HG03342 (cell line): ENCODE measurements around the gene CABLES2.

ENCODE experiments used
- ATAC-seq: cut with Tn5 transposase; IDR thresholded peaks from one replicate; pipeline ENCODE4 v1.9.1; 2021; ENCODE audit warnings: mild to moderate bottlenecking, moderate library complexity; ENCODE audit not compliant: unreplicated experiment

The CABLES2 gene

DNA sequence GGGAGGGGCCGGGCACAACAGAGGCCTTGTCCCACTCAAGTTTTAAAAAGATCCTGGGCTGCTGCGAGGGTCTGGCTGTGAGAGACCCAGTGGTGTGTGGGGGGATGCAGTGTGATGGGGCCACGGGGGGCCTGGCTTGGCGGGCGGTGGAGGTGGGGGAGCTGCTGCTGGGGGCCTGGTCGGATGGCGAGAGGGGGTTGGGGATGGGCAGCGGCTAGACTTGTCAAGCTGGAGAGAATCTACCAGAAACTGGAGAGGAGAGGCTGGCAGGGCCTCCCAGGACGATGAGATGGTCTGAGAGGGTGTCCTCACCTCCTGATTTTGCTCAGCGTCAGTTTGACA, 15.0 kb downstream of the CABLES2 start:
- no peak for ATAC-seq

GRCh38 chr20:62391165-62392076, 15.7 kb downstream of the CABLES2 start:
- ATAC-seq = no peak

GRCh38 chr20:62390317-62391164, 16.5 kb downstream of the CABLES2 start:
- ATAC-seq = no peak

DNA sequence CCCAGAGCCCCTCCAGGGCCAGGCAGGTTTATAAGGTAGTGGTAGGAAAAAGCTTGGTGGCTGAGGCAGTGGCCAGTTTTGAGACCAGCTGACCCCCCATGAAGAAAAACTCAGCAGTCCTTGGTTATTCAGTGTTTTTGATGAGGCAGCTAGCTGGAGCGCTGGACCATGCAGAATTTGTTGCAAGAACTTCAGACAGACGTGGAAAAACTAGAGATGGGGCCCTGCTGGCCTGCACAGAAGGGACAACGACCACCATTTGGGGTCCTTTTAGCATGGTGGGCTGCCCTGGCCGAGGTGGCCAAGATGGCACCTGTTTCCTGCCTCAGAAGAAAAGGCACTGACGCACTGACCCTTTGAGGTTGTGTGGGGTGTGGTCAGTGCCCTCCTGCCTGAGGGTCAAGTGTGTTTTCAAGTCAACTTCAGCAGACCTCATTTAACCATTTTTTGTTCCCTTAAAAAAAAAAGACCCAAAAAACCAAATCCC, 17.4 kb downstream of the CABLES2 start:
- no peak for ATAC-seq

DNA sequence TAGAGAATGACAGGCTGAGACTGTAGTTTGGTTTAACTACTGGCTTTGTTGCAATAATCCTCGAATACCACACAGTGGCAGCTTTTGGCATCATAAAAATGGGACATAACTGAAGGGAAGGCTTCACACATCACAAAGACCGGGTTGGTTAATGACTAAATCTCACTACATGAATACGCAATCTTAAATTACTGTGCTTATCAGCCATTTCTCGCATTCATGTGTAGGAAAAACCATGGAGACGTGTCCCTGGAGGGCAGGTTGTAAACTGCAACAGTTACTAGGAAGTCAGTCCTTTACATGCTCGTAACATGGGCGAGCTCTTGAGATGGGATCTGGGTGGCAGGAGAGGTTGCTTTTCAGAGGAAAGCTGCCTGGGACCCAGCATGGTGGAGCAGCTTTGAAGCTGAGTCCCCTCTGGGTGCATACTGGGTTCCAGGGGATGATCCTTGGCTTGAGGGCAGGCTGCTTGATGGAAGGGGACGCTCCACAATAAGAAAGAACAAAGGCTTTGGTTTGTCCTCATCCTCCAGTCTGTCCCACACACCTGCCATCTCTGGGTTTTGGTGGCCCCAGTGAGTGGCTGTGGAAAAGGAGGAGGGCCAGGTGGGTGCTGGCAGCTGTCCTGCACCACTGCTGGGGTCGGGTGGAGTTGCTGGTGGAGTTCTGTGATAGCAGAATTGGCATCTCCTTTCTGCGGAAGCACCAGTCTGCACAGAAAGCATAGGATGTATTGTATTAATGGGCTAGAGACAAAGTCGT, 18.1 kb downstream of the CABLES2 start:
- no peak for ATAC-seq

DNA sequence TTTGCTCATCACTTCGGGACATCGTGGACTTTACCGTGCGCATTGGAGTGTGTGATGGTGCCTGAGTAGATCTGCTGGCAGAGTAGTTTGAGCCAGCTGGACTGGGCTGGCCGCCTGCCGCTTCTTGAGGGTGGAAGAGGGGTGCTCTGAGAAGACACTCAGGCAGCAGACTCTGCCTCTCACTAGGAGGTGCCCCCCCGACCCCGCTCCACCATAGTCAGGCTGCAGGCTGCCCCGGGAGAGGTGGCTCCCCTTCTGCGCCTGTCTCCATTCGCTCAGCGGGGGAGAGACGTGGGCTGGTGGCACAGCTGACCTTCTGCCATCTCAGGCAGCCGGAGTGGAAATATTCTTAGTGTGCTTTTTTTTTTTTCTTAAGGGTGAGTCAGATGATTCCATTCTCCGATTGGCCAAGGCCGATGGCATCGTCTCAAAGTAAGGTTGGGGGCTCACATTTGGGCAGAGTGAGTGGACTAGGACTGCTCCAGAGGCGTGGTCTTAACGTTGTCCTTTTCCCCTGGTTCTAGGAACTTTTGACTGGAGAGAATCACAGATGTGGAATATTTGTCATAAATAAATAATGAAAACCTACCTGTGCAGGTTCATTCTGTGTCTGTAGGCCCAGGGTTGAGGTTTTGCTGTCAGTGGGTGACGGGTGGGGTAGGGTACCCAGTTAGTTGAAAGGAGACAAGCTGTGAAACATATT, 19.0 kb downstream of the CABLES2 start:
- ATAC-seq = no peak

DNA sequence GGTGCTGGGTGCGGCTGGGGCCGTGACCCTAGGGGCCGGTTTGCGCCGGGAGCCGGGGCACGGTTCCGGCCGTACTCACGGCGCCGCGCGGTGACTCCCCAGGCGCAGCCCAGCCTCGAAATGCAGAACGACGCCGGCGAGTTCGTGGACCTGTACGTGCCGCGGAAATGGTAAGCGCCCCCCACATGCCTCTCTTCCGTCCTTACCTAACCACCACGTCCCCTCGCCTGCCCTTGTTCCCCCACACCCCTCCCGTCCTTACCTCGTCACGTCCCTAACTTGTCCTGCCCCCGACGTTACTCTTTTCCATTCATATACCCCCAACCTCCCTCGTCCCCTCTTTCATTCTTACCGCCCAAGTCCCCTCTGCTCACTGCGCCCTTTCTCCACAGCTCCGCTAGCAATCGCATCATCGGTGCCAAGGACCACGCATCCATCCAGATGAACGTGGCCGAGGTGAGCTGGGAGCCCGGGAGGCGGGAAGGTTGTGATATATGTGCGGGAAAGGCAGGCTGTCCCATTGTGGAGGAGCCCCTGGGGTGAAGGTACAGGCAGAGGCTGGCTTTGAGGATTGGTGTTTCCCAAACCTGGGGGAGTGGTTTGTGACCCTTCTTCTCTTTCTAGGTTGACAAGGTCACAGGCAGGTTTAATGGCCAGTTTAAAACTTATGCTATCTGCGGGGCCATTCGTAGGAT, 19.7 kb downstream of the CABLES2 start:
- no peak for ATAC-seq

GRCh38 chr20:62386383-62387218, 20.5 kb downstream of the CABLES2 start, which contains the start of gene RPS21:
Gene RPS21, plus strand, starts transcription at chr20:62387103. Its CDS starts 236 bp downstream, at chr20:62387339.
- peak; percentile 80 for ATAC-seq

GRCh38 chr20:62382306-62383198, 24.5 kb downstream of the CABLES2 start:
- peak; percentile 53 for ATAC-seq

DNA sequence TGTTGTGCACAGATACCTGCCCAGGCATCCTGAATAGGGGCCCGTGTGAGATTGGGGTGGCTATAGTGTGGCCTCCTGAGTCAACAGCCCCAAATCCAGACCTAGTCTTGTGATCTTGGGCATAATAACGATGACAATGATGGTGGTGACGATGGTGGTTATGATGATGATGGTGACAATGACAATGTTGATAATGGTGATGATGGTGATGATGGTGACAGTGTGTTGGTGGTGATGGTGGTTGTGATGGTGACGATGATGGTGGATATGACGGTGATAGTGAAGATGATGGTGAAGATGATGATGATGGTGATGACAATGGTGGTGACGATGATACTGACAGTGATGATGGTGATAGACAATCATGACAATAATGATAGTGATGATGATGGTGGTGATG, 25.2 kb downstream of the CABLES2 start:
- ATAC-seq = no peak

GRCh38 chr20:62381202-62381797, 25.8 kb downstream of the CABLES2 start:
- no peak for ATAC-seq

- no peak for ATAC-seq
These were observed 28.9 kb downstream of the CABLES2 start for GRCh38 chr20:62378215-62378614.

DNA sequence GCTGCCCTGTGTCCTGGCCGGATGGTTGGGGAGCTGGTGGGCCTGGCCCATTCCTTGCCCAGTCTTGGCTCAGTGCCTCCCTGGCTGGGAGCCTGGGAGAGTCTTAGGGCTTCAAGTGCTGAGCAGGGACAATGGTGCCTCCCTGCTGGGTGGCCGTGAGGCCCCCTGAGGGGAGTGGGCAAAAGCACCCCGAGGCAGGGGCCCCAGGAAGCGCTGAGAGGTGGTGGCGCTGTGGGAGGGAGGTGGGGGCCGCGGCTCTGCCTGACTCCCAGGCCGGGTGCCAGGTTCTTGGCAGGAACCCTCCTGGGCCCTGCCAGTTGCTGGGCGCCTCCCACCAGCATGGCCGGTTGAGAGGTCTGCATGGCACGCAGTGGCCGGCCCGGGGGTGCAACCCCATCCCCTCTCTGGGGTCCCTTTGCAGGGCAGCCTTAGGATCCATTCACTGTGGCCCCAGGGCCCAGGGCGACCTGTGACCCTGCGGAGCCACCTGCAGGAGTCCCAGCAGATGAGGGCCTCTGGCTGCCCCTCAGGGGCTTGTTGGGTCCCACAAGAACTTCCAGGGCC, 29.4 kb downstream of the CABLES2 start:
- no peak for ATAC-seq

DNA sequence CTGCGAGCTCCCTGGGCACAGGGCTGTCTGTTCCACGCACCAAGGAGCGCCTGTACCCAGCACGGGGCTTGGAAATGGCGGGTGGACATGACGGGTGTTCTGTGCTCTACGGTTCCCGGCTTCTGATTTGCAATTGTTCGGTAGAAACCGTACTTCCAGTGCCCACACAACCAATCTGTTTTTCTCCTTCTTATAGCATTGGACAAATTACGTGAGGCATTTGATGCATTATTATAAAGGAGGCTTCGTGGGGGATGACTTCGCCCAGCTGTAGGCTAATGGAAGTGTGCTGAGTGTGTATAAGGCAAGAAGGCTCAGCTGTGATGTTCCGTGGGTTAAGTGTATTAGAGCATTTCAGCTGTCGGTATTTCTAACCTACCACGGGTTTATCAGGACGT, 30.0 kb downstream of the CABLES2 start:
- ATAC-seq = no peak

- no peak for ATAC-seq
These were observed 30.7 kb downstream of the CABLES2 start for GRCh38 chr20:62376112-62377063.
